HEK293T (cell line): ENCODE data around the gene LSM12.

Experiments used
- ARNT ChIP-seq: fragments of 450-650 bp; IDR thresholded peaks from 2 replicates; pipeline ENCODE4 v1.6.1; 2017; ENCODE audit warnings: mild to moderate bottlenecking
- BHLHE40 ChIP-seq: fragments of 450-650 bp; IDR thresholded peaks from 2 replicates; pipeline ENCODE4 v1.6.1; 2016; ENCODE audit warnings: mild to moderate bottlenecking, moderate library complexity, borderline replicate concordance
- CTBP1 ChIP-seq: fragments of 450-650 bp; IDR thresholded peaks from 2 replicates; pipeline ENCODE4 v1.6.1; 2016; ENCODE audit warnings: borderline replicate concordance
- ELF4 ChIP-seq: fragments of 450-650 bp; IDR thresholded peaks from 2 replicates; pipeline ENCODE4 v1.6.1; 2017; ENCODE audit warnings: antibody characterized with exemption
- FOXK2 ChIP-seq: fragments of 450-650 bp; IDR thresholded peaks from 2 replicates; pipeline ENCODE4 v1.6.1; 2016; ENCODE audit warnings: mild to moderate bottlenecking
- FOXM1 ChIP-seq: fragments of 450-650 bp; IDR thresholded peaks from 2 replicates; pipeline ENCODE4 v1.6.1; 2017; ENCODE audit warnings: mild to moderate bottlenecking, borderline replicate concordance
- HDGF ChIP-seq: fragments of 450-650 bp; IDR thresholded peaks from 2 replicates; pipeline ENCODE4 v1.6.1; 2017; ENCODE audit warnings: antibody characterized with exemption, borderline replicate concordance
- L3MBTL2 ChIP-seq: fragments of 450-650 bp; conservative IDR thresholded peaks from 2 replicates; pipeline ENCODE4 v1.6.1; 2016; ENCODE audit warnings: mild to moderate bottlenecking
- SP1 ChIP-seq: fragments of 450-650 bp; IDR thresholded peaks from 2 replicates; pipeline ENCODE4 v1.6.1; 2017
- SUZ12 ChIP-seq: fragments of 450-650 bp; IDR thresholded peaks from 2 replicates; pipeline ENCODE4 v1.6.1; 2016; ENCODE audit warnings: mild to moderate bottlenecking
- TARDBP ChIP-seq: fragments of 450-650 bp; IDR thresholded peaks from 2 replicates; pipeline ENCODE4 v1.6.1; 2016

DNA sequence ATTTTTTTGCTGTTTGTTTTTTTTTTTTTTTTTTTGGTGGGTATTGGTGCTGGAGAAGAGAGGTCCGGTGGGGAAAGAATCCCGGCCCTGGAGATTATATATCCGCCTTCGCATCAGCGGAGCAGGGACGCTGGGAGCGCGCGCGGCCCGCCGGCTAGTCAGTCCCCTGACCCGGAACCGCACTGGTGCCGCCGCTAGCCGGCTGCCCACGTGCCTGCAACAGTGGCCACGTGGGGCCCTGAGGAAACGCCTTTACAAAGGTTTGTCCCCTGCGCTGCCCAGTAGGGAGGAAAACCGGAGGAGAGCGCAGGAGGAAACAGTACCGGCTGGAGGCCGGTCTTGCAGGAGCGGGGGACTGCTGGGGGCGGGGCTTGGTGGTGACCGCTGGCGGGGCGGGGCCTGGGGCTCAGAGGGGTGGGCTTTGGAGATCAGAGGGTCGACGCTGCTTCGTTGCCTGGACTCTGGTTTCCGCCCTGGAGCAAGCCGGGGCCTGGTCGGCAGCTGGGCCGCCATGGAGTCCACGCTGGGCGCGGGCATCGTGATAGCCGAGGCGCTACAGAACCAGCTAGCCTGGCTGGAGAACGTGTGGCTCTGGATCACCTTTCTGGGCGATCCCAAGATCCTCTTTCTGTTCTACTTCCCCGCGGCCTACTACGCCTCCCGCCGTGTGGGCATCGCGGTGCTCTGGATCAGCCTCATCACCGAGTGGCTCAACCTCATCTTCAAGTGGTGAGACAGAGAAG is 4.2 kb upstream of the LSM12 start, which contains the start of gene G6PC3:
- TF ChIP-seq FOXM1, result no peak
- TF ChIP-seq BHLHE40, result no peak
- no peak for TF ChIP-seq SUZ12
- no peak for TF ChIP-seq TARDBP
- TF ChIP-seq SP1, result no peak
- TF ChIP-seq HDGF, result no peak
- TF ChIP-seq ELF4, result peak; percentile 84
- TF ChIP-seq ARNT, result no peak
- peak; percentile 85 for TF ChIP-seq L3MBTL2
- peak; percentile 43; the same call in 1 of the 2 replicates for TF ChIP-seq CTBP1
- no peak for TF ChIP-seq FOXK2
